Measurements from ENCODE around the gene HBZ.
"Not testable (repeated sequence)": the region's sequence is repeated elsewhere in the genome, so short reads cannot be mapped to it uniquely, and the experiment has no call there.

HBZ gene

GRCh38 chr16:152141-153128, at the start of gene HBZ:
HBZ (plus strand) TSS chr16:152644; CDS start chr16:152910, 266 bp downstream.
- no peak for DNase-seq

- no peak for DNase-seq
Measured at GRCh38 chr16:104355-104754, 48.1 kb upstream of the HBZ start.

DNA sequence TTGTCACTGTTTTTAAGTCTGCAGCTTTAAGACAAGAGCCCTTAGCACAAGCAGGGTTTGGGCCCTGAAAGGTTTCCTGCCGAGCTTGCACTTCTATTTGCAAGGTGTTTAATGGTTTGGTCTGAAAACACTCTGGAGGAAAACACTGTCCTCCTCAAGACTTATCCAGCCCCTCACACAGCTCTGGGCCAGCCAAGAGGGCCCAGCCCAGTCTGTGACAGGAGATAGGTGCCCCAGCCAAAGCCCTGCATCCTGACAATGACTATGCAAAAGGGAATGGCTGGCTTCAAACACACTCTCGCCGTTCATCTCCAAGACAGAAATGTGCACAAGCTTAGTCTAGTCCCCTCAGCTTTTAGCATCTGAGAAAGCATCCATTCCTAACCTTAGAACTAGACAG, 47.5 kb upstream of the HBZ start:
- DNase-seq = no peak

- no peak for DNase-seq
Measured at GRCh38 chr16:105521-105920, 46.9 kb upstream of the HBZ start.

GRCh38 chr16:106623-107324, 45.7 kb upstream of the HBZ start:
- DNase-seq = peak; percentile 20

DNA sequence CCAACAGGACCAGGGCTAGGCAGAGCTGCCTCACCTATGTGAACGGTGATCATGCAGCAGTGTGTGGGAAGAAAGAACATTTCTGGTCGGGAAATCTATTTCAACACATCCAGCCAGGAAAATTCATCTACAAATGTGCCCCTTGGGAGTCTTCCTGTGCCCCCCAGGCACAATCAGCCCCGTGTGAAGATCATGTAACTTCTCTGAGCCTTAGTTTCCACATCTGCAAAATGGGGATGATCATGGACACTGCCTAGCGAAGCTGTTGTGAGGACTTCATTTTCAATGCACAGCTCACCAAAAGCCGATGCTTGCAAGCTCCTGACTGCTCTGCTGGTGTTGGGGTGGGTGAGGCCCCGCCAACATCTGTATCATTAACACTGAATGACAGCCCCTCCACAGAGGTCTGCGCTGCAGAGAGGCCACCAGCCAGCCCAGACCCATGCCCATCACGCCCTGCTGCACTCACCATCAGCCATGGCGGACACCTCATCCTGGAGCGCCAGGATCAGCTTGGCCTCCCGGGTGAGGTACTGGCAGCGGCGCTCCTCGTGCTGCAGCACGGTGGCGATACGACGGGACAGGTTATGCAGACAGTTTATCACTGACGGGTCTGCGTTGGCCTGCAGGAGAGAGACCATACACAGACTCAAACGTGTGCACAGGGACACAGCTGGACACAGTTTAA, 40.1 kb upstream of the HBZ start:
- no peak for DNase-seq

GRCh38 chr16:114327-114726, 38.1 kb upstream of the HBZ start:
- DNase-seq = no peak

- DNase-seq = no peak
Measured at GRCh38 chr16:116015-116414, 36.4 kb upstream of the HBZ start.

- DNase-seq = peak; percentile 37
Measured at GRCh38 chr16:117379-118365, 34.8 kb upstream of the HBZ start.

- DNase-seq = no peak
Measured at GRCh38 chr16:118857-119256, 33.6 kb upstream of the HBZ start.

GRCh38 chr16:119295-119694, 33.1 kb upstream of the HBZ start:
- DNase-seq = no peak

DNA sequence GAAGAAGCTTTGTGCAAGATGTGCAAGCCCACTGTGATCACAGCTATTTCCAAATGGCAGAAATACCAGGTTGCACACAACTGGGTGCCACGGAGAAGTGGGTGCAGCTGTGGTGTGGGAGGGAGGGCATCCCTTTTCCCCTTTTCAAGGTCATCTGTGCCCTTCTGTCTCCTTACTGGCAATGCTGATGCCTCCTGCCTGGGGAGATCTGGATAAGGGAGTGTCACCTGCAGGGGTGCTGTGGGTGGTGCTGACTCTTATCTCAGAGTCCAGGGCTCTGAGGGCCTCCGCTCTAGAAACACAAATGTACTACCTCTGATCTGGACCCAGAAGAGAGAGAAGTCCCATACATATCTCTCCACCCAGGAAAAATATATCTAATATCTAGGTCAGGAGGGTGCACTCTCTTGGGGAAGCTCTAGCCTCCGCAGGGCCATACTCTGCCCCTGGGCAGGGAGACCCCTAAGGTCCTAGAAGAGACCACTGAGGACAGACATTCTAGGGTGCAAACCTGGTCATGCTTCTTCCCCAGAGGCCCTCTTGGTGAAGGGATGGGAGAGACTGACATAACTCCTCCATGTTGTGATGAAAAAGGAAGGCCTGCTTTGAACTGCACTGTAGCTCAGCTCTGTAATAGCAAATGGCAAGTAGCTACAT, 32.5 kb upstream of the HBZ start:
- no peak for DNase-seq

- DNase-seq = no peak
Measured at GRCh38 chr16:120756-121155, 31.7 kb upstream of the HBZ start.

GRCh38 chr16:122361-122760, 30.1 kb upstream of the HBZ start:
- DNase-seq = no peak

DNA sequence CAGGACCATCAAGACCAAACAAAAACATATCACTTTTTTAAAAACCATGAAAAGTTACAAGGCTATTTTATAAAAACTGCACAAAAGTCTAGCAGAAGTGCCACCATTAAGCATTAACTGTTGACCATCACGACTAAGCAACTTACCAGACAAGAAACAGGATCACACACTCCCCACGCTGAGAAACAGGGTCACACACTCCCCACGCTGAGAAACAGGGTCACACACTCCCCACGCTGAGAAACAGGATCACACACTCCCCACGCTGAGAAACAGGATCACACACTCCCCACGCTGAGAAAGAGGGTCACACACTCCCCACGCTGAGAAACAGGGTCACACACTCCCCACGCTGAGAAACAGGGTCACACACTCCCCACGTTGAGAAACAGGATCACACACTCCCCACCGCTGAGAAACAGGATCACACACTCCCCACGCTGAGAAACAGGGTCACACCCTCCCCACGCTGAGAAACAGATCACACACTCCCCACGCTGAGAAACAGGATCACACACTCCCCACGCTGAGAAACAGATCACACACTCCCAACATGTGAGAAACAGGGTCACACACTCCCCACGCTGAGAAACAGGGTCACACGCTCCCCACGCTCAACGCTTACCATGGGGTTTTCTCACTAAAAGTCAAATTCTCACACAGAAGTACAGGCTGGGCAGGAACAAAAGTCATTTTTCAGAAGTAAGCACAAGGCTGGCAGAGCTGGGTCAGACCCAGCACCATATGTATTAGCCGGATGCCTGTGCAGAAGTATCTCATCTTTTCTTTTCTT, 28.7 kb upstream of the HBZ start:
- not testable (repeated sequence) for DNase-seq

GRCh38 chr16:125011-125410, 27.4 kb upstream of the HBZ start:
- no peak for DNase-seq

- DNase-seq = no peak
Measured at GRCh38 chr16:129075-129474, 23.4 kb upstream of the HBZ start.

DNA sequence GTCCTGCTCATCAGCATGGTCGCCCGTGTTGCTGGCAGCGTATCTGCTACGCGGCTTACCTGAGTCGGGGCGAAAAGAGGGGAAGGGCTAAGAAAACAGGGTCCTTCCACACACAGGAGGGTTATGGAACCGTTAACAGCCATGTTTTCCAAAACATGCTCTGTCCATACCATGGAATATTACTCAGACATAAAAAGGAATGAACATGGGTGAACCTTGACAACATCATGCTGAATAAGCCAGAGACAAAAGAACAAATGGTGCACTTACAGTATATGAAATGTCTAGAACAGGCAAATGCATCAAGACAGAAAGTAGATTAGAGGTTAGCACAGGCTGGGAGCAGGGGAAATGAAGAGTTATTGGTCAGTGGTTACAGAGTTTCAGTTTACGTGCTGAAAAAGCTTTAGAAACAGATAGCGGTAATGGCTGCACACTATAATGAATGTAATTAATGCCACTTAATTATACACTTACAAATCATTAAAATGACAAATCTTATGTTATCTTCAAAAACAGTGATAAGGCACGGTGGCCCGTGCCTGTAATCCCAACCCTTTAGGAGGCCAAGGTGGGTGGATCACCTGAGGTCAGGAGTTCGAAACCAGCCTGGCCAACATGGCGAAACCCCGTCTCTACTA, 21.8 kb upstream of the HBZ start:
- DNase-seq = no peak

DNA sequence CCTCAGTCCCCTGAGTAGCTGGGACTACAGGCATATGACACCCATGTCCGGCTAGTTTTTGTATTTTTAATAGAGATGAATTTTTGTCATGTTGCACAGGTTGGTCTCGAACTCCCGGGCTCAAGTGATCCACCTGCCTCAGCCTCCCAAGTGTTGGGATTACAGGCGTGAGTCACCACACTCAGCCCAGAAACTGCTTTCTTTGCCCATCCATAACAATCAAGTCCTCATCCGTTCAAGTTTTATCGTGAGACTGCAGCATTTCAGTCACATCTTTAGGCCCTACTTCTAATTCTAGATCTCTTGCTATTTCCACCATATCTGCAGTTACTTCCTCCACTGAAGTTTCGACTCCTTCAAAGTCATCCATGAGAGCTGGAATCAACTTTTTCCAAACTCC, 20.3 kb upstream of the HBZ start:
- DNase-seq = no peak

DNA sequence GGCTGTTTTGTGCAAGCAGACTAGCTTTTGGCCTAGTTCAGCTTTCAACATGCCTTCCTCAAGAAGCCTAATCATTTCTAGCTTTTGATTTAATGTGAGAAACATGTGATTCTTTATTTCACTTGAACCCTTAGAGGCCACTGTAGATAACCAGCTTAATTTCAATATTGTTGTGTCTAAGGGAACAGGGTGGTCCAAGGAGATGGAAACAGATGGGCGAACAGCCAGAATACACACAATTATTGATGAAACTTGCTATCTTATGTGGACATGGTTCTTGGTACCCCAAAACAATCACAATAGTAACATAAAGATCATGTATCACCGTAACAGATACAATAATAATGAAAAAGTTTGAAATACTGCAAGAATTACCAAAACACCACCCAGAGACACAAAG, 18.7 kb upstream of the HBZ start:
- no peak for DNase-seq

All from stimulated activated naive CD4-positive, alpha-beta T cell treated with Interleukin-2 at 50 U/mL for 16 hours (primary cell).